Cardiac muscle cell (in vitro differentiated cells and primary cell): Measurements from ENCODE around the gene LINS1. TPM values are rescaled to one million over a fixed set of nuclear protein-coding genes. Genes with fewer than 3 reads are reported as not detected.
"Not testable (repeated sequence)": the region's sequence is repeated elsewhere in the genome, so short reads cannot be mapped to it uniquely, and the experiment has no call there.

ENCODE experiments used
- DNase-seq, 2 donors: peaks; one replicate each; pipeline versions ENCODE4 v3.0.0 to v3.0.0-alpha.2; 2010 to 2017; ENCODE audit warnings: low read depth in 1 of 2, low spot score in 1 of 2
- H3K27ac ChIP-seq: fragments of 200-600 bp; sonication (generic); 2 replicates; pipeline ENCODE4 v1.5.1; 2016
- H3K27me3 ChIP-seq: fragments of 200-600 bp; sonication (generic); 2 replicates; pipeline ENCODE4 v1.6.0; 2016; ENCODE audit warnings: control low read depth
- H3K36me3 ChIP-seq: fragments of 200-600 bp; sonication (generic); 2 replicates; pipeline ENCODE4 v1.5.1; 2016; ENCODE audit warnings: control low read depth
- H3K4me1 ChIP-seq: fragments of 200-600 bp; sonication (generic); 2 replicates; pipeline ENCODE4 v1.8.1; 2017; ENCODE audit warnings: low read depth, mild to moderate bottlenecking, mixed run types
- H3K4me3 ChIP-seq: fragments of 200-600 bp; sonication (generic); 2 replicates; pipeline ENCODE4 v1.5.1; 2016; ENCODE audit warnings: mild to moderate bottlenecking
- H3K9me3 ChIP-seq: fragments of 200-600 bp; sonication (generic); 2 replicates; pipeline ENCODE4 v1.5.1; 2017; ENCODE audit warnings: low read depth, mild to moderate bottlenecking, control low read depth
- polyA plus RNA-seq: library from polyadenylated mRNA; unstranded; fragments of >200 nt; fragmentation: Nextera tagmentation; extraction: Ambion mirVana; gene quantifications from 2 replicates; pipeline ENCODE4 v1.2.1, GENCODE V29; 2016
- total RNA-seq: library from RNA; depleted of rRNA; stranded (reverse); fragments of >200 nt; gene quantifications from 2 replicates; pipeline ENCODE4 v1.2.3, GENCODE V29; 2016
- TF ChIP-seq, protein P1 (sequence below): IDR thresholded peaks from 2 replicates; pipeline ENCODE4 v1.5.1; 2012; ENCODE audit warnings: low read depth, mild to moderate bottlenecking, low read length

The LINS1 gene
- total and polyA plus RNA-seq, 2 experiments from 2014 or later, result 7.4 to 9.2 TPM

GRCh38 chr15:100596792-100597191, 5.2 kb downstream of the LINS1 start:
- Histone ChIP-seq H3K9me3 (no peaks in the 10 kb centered on the region), H3K4me1 (no peaks in the 10 kb centered on the region), H3K36me3 (no peaks in the 10 kb centered on the region), H3K4me3 (no peak overlapping the region), H3K27ac (no peak overlapping the region), H3K27me3 (no peaks in the 10 kb centered on the region)
- peak in 1 of 2 donors; percentile 54 for DNase-seq
- TF ChIP-seq, protein P1, sequence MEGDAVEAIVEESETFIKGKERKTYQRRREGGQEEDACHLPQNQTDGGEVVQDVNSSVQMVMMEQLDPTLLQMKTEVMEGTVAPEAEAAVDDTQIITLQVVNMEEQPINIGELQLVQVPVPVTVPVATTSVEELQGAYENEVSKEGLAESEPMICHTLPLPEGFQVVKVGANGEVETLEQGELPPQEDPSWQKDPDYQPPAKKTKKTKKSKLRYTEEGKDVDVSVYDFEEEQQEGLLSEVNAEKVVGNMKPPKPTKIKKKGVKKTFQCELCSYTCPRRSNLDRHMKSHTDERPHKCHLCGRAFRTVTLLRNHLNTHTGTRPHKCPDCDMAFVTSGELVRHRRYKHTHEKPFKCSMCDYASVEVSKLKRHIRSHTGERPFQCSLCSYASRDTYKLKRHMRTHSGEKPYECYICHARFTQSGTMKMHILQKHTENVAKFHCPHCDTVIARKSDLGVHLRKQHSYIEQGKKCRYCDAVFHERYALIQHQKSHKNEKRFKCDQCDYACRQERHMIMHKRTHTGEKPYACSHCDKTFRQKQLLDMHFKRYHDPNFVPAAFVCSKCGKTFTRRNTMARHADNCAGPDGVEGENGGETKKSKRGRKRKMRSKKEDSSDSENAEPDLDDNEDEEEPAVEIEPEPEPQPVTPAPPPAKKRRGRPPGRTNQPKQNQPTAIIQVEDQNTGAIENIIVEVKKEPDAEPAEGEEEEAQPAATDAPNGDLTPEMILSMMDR, result no peak

DNA sequence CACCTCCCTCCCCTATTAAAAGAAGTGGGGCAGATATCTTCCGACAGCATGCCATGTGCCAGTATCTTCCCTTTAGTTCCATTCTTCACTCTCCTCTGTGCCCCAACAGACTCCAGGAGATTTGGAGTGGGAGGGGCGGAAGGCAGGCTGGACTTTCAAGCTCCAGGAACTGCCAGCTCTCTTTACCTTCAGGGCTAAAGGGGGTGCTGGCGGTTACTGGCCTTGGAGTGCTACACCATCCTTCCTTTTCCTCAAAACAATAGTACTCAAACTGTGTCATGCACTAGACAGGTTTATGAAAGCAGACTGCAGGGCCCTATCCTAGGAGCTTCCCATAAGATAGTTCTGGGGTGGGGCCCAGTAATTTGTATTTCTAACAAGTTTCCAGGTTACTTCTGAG, 6.0 kb downstream of the LINS1 start:
- no peaks in the 10 kb centered on the region for H3K9me3 ChIP-seq
- no peak overlapping the region for H3K4me3 ChIP-seq
- no peaks in the 10 kb centered on the region for H3K36me3 ChIP-seq
- H3K4me1 ChIP-seq, result no peaks in the 10 kb centered on the region
- no peaks in the 10 kb centered on the region for H3K27me3 ChIP-seq
- TF ChIP-seq, protein P1, result no peak
- DNase-seq, result no peak
- no peak overlapping the region for H3K27ac ChIP-seq

GRCh38 chr15:100593431-100593830, 8.6 kb downstream of the LINS1 start:
- Histone ChIP-seq H3K36me3 (no peaks in the 10 kb centered on the region), H3K4me3 (no peak overlapping the region), H3K27me3 (no peaks in the 10 kb centered on the region), H3K9me3 (no peaks in the 10 kb centered on the region), H3K4me1 (no peaks in the 10 kb centered on the region), H3K27ac (no peak overlapping the region)
- TF ChIP-seq, protein P1, result no peak
- DNase-seq, result no peak

- Histone ChIP-seq H3K27me3 (no peaks in the 10 kb centered on the region), H3K9me3 (no peaks in the 10 kb centered on the region), H3K36me3 (no peaks in the 10 kb centered on the region), H3K27ac (no peak overlapping the region), H3K4me3 (no peak overlapping the region), H3K4me1 (no peaks in the 10 kb centered on the region)
- TF ChIP-seq, protein P1, result no peak
- no peak for DNase-seq
Measured at GRCh38 chr15:100592898-100593297, 9.1 kb downstream of the LINS1 start.

- TF ChIP-seq, protein P1, result no peak
- Histone ChIP-seq H3K27me3 (no peaks in the 10 kb centered on the region), H3K4me1 (no peaks in the 10 kb centered on the region), H3K4me3 (no peak overlapping the region), H3K9me3 (no peaks in the 10 kb centered on the region), H3K36me3 (no peaks in the 10 kb centered on the region), H3K27ac (no peak overlapping the region)
- DNase-seq, result no peak
Measured at GRCh38 chr15:100591835-100592234, 10.1 kb downstream of the LINS1 start.

DNA sequence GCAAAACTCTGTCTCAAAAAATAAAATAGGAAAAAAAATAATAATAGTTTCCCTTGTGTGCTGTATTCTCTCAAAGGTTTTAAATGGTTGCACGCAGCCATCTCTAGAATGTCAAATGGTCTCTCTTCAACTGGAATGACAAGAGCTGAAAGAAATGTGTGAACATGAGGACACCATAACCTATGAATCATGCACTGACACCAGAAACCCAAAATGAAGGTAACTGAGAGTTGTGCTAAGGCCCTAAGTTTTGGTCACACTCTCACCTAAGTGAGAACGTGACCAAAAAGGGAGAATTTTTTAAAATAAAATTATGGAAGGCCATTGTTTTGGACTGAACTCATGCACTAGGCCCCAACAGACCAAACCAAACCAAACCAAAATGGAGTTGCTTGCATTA, 10.8 kb downstream of the LINS1 start:
- H3K9me3 ChIP-seq, H3K36me3 ChIP-seq, H3K4me1 ChIP-seq, H3K27ac ChIP-seq, DNase-seq, H3K27me3 ChIP-seq, H3K4me3 ChIP-seq: not testable (repeated sequence)
